H1 (cell line): Measurements from ENCODE around the gene CDYL. TPM values are rescaled to one million over a fixed set of nuclear protein-coding genes. Genes with fewer than 3 reads are reported as not detected.

ENCODE experiments used
- CHD1 ChIP-seq: IDR thresholded peaks from 2 replicates; pipeline ENCODE4 v1.6.1; 2012; ENCODE audit warnings: low read depth, low read length, improper control_type of control experiment
- JUN ChIP-seq: IDR thresholded peaks from 2 replicates; pipeline ENCODE4 v1.6.1; 2011; ENCODE audit warnings: low read depth, mild to moderate bottlenecking, improper control_type of control experiment, low read length
- KDM5A ChIP-seq: fragments of 200-600 bp; IDR thresholded peaks from 2 replicates; pipeline ENCODE4 v1.7.1; 2012; ENCODE audit warnings: mild to moderate bottlenecking, low read length, inconsistent platforms, mixed read lengths
- PHF8 ChIP-seq: fragments of 200-600 bp; sonication (generic); conservative IDR thresholded peaks from 2 replicates; pipeline ENCODE4 v1.7.1; 2012; ENCODE audit warnings: low read depth, mild to moderate bottlenecking, inconsistent platforms, low read length, moderate library complexity
- RXRA ChIP-seq: IDR thresholded peaks from 2 replicates; pipeline ENCODE4 v1.6.1; 2011; ENCODE audit warnings: low read depth, mild to moderate bottlenecking, low read length, moderate library complexity; ENCODE audit not compliant: insufficient read depth
- SRF ChIP-seq: IDR thresholded peaks from 2 replicates; pipeline ENCODE4 v1.6.1; 2011; ENCODE audit warnings: mild to moderate bottlenecking, low read depth, low read length, moderate library complexity
- TAF7 ChIP-seq: optimal IDR thresholded peaks from 2 replicates; pipeline ENCODE3; 2011; ENCODE audit warnings: low read depth, mild to moderate bottlenecking, inconsistent platforms, low read length, moderate library complexity, borderline replicate concordance
- polyA plus RNA-seq, 7 experiments: library from polyadenylated mRNA; depleted of rRNA in 3 of 7; stranded (reverse) in 5 of 7; unstranded in 2 of 7; fragments of >200 nt in 5 of 7; fragments of 200-250 nt in 2 of 7; gene quantifications; 1 replicate in 5 of 7; 2 replicates in 1 of 7; 4 replicates in 1 of 7; pipeline versions ENCODE4 v1.2.1 to v1.2.3, GENCODE V29; 2011 to 2013; ENCODE audit warnings: missing spikeins in 2 of 7, mixed read lengths in 2 of 7
- total RNA-seq: library from RNA; stranded (reverse); fragmentation: NEBNext Ultra II Directional; extraction: Animal tissue kit (Norgen Biotek cat#: 25700); gene quantifications from 2 replicates; pipeline ENCODE4 v1.2.1, GENCODE V29; 2021
- TF ChIP-seq, protein P1 (sequence below): IDR thresholded peaks from 2 replicates; pipeline ENCODE4 v1.6.1; 2012; ENCODE audit warnings: inconsistent platforms

The CDYL gene
- total and polyA plus RNA-seq, 2 of the 8 experiments (the other 6 are each of a cell fraction or from before 2014, with no cell fraction given) = 56.4 to 119 TPM

DNA sequence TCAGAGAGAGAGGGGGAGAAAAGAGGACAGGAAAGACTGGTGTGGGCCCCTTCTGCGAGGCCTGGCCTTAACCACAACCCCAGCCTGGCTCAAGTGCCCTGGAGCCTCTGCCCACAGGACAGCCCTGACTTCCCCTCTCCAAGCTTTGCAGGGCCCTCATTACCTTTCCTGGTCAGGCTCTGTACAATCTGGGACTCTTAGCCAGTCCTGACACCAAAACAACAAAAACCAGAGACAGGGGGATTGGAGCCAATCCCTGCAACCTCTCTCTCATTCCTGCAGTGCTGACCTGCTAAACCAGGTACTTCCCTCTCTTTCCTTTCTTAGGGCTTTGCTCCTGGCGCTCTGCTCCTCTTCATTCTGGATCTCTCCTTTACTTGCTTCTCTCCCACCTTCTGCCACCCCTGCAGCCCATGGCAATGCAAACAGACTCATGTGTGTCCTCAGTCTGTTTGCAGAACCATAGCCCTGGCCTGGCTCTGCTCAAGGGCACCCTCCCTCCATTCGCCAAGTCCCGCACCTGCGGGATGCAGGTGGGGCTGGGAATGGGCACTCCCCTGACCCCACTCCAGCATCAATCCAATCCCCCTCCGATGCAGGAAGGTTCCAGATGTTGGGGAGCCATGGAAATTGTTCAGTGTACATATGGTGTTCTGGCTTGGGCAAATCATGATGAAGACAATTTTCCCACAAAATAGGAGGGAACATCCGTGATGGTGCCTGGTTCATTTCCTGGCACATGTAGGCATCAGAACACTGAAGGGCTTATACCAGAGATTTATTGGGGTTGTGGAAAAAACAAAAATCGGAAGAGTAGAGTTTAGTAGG is 189.6 kb downstream of the CDYL start (continued):
- TF ChIP-seq, protein P1, sequence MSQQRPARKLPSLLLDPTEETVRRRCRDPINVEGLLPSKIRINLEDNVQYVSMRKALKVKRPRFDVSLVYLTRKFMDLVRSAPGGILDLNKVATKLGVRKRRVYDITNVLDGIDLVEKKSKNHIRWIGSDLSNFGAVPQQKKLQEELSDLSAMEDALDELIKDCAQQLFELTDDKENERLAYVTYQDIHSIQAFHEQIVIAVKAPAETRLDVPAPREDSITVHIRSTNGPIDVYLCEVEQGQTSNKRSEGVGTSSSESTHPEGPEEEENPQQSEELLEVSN = no peak
- no peak for TF ChIP-seq TAF7
- TF ChIP-seq PHF8 = no peak
- TF ChIP-seq RXRA = no peak
- no peak for TF ChIP-seq JUN
- TF ChIP-seq SRF = no peak
- TF ChIP-seq CHD1 = no peak
- no peak for TF ChIP-seq KDM5A
